IMR-90 (cell line): ENCODE measurements around the gene PLPP1. TPM values are rescaled to one million over a fixed set of nuclear protein-coding genes. Genes with fewer than 3 reads are reported as not detected.

ENCODE experiments used
- ATAC-seq: fragments of 200-7000 bp; cut with Tn5 transposase; 2 replicates; pipeline ENCODE4 v1.9.1; 2020; ENCODE audit warnings: low read depth, mild to moderate bottlenecking, moderate library complexity
- BruUV-seq: library from RNA; stranded (reverse); fragments of 400-500 nt; replicated peaks from 2 replicates; lab custom pipeline; 2021; lab: Mats Ljungman, UMichigan
- CTCF ChIA-PET: fragments of 300-600 bp; formaldehyde crosslinking; extraction: SDS; loops from one replicate; lab custom pipeline; 2021; ENCODE audit warnings: antibody characterized with exemption; lab: Yijun Ruan, JAX
- POLR2A ChIA-PET: fragments of 300-600 bp; sonication (Branson Sonifier 250); formaldehyde crosslinking; loops from one replicate; lab custom pipeline; 2022; ENCODE audit warnings: antibody characterized with exemption; ENCODE audit not compliant: unreplicated experiment; lab: Charles Lee
- DNase-seq: peaks from one replicate; pipeline ENCODE4 v3.0.0; 2013
- H2AFZ ChIP-seq: replicated peaks from 2 replicates; pipeline ENCODE3; 2013; ENCODE audit warnings: low read length, mild to moderate bottlenecking; ENCODE audit not compliant: poor library complexity
- H2AK5ac ChIP-seq: 2 replicates; pipeline ENCODE4 v1.6.1; 2013; ENCODE audit warnings: low read depth, low read length, inconsistent platforms
- H2AK9ac ChIP-seq: replicated peaks from 2 replicates; pipeline ENCODE3; 2013; ENCODE audit warnings: mild to moderate bottlenecking, low read depth, low read length, moderate library complexity; ENCODE audit not compliant: poor library complexity
- H2BK120ac ChIP-seq: 2 replicates; pipeline ENCODE4 v1.6.1; 2013; ENCODE audit warnings: low read depth, low read length, inconsistent platforms
- H2BK15ac ChIP-seq: 3 replicates; pipeline ENCODE4 v1.6.1; 2013; ENCODE audit warnings: low read depth, low read length, inconsistent platforms
- H2BK20ac ChIP-seq: 2 replicates; pipeline ENCODE4 v1.6.1; 2013; ENCODE audit warnings: low read depth, mild to moderate bottlenecking, inconsistent platforms, low read length, moderate library complexity
- H2BK5ac ChIP-seq: 2 replicates; pipeline ENCODE4 v1.6.1; 2013; ENCODE audit warnings: mild to moderate bottlenecking, low read depth, low read length, inconsistent platforms; ENCODE audit not compliant: poor library complexity, severe bottlenecking
- H3K14ac ChIP-seq: replicated peaks from 2 replicates; pipeline ENCODE4 v1.6.1; 2013; ENCODE audit warnings: low read depth, low read length, inconsistent platforms
- H3K18ac ChIP-seq: 2 replicates; pipeline ENCODE4 v1.6.1; 2013; ENCODE audit warnings: low read depth, low read length, control low read depth
- H3K23ac ChIP-seq: 2 replicates; pipeline ENCODE4 v1.6.1; 2013; ENCODE audit warnings: low read depth, low read length, inconsistent platforms
- H3K27ac ChIP-seq: 2 replicates; pipeline ENCODE4 v1.5.1; 2013; ENCODE audit warnings: mild to moderate bottlenecking, control low read depth, low read length; ENCODE audit not compliant: insufficient read depth
- H3K27me3 ChIP-seq: 2 replicates; pipeline ENCODE4 v1.6.1; 2013; ENCODE audit warnings: low read length; ENCODE audit not compliant: control insufficient read depth, insufficient read depth
- H3K36me3 ChIP-seq: 2 replicates; pipeline ENCODE4 v1.6.1; 2013; ENCODE audit warnings: low read length, mixed read lengths; ENCODE audit not compliant: control insufficient read depth, insufficient read depth
- H3K4ac ChIP-seq: 2 replicates; pipeline ENCODE4 v1.6.1; 2013; ENCODE audit warnings: low read depth, low read length, inconsistent platforms
- H3K4me1 ChIP-seq: 2 replicates; pipeline ENCODE4 v1.6.1; 2013; ENCODE audit warnings: low read length, mixed read lengths; ENCODE audit not compliant: control insufficient read depth, insufficient read depth
- H3K4me2 ChIP-seq: 2 replicates; pipeline ENCODE4 v1.6.1; 2013; ENCODE audit warnings: low read depth, mild to moderate bottlenecking, control low read depth, low read length, moderate library complexity
- H3K4me3 ChIP-seq: 2 replicates; pipeline ENCODE4 v1.5.1; 2013; ENCODE audit warnings: low read depth, mild to moderate bottlenecking, control low read depth, low read length, moderate library complexity; ENCODE audit not compliant: insufficient read depth
- H3K56ac ChIP-seq: 2 replicates; pipeline ENCODE4 v1.6.1; 2013; ENCODE audit warnings: low read length, inconsistent platforms; ENCODE audit not compliant: insufficient read depth; ENCODE audit errors: extremely low read depth
- H3K79me1 ChIP-seq, 2 experiments: 2 replicates each; pipeline ENCODE4 v1.6.1; 2013; ENCODE audit warnings: low read length in 2 of 2, inconsistent platforms in 1 of 2, low read depth in 1 of 2
- H3K9ac ChIP-seq: 2 replicates; pipeline ENCODE4 v1.6.1; 2013; ENCODE audit warnings: low read depth, low read length, control low read depth
- H3K9me1 ChIP-seq: 2 replicates; pipeline ENCODE4 v1.6.1; 2013; ENCODE audit warnings: low read length, inconsistent platforms; ENCODE audit not compliant: insufficient read depth
- H3K9me3 ChIP-seq: 2 replicates; pipeline ENCODE4 v1.6.1; 2013; ENCODE audit warnings: low read length; ENCODE audit not compliant: control insufficient read depth, insufficient read depth
- H4K20me1 ChIP-seq: 2 replicates; pipeline ENCODE4 v1.6.1; 2013; ENCODE audit warnings: low read length, inconsistent platforms; ENCODE audit not compliant: insufficient read depth
- H4K5ac ChIP-seq: 2 replicates; pipeline ENCODE4 v1.6.1; 2013; ENCODE audit warnings: mild to moderate bottlenecking, low read depth, low read length, control low read depth
- H4K8ac ChIP-seq, 2 experiments: 2 replicates each; pipeline ENCODE4 v1.6.1; 2013; ENCODE audit warnings: low read depth in 2 of 2, low read length in 2 of 2, control low read depth in 1 of 2, inconsistent platforms in 1 of 2
- H4K91ac ChIP-seq: 2 replicates; pipeline ENCODE4 v1.6.1; 2013; ENCODE audit warnings: low read depth, low read length, inconsistent platforms; ENCODE audit not compliant: insufficient read depth
- BHLHE40 ChIP-seq: fragments of 150-350 bp; IDR thresholded peaks from 2 replicates; pipeline ENCODE4 v1.6.1; 2016; ENCODE audit warnings: mild to moderate bottlenecking, low read depth, low read length
- CEBPB ChIP-seq: IDR thresholded peaks from 2 replicates; pipeline ENCODE4 v1.6.1; 2012; ENCODE audit warnings: low read depth, low read length, improper control_type of control experiment
- CHD1 ChIP-seq: IDR thresholded peaks from 2 replicates; pipeline ENCODE4 v1.6.1; 2012; ENCODE audit warnings: low read depth, low read length, improper control_type of control experiment
- FOS ChIP-seq: fragments of 150-350 bp; IDR thresholded peaks from 2 replicates; pipeline ENCODE4 v1.6.1; 2016; ENCODE audit warnings: low read depth, low read length
- MAFK ChIP-seq: IDR thresholded peaks from 2 replicates; pipeline ENCODE4 v1.6.1; 2012; ENCODE audit warnings: low read depth, low read length, improper control_type of control experiment
- MAZ ChIP-seq: IDR thresholded peaks from 2 replicates; pipeline ENCODE4 v1.6.1; 2012; ENCODE audit warnings: low read depth, mild to moderate bottlenecking, low read length, improper control_type of control experiment, moderate library complexity, borderline replicate concordance
- NFE2L2 ChIP-seq: fragments of 150-350 bp; IDR thresholded peaks from 2 replicates; pipeline ENCODE4 v1.6.1; 2016; ENCODE audit warnings: low read depth, mild to moderate bottlenecking, low read length
- POLR2A ChIP-seq: IDR thresholded peaks from 2 replicates; pipeline ENCODE4 v1.6.1; 2012; ENCODE audit warnings: mild to moderate bottlenecking, low read depth, low read length
- RCOR1 ChIP-seq: IDR thresholded peaks from 2 replicates; pipeline ENCODE4 v1.6.1; 2012; ENCODE audit warnings: mild to moderate bottlenecking, low read length, improper control_type of control experiment; ENCODE audit not compliant: insufficient replicate concordance
- RFX5 ChIP-seq: IDR thresholded peaks from 2 replicates; pipeline ENCODE4 v1.8.0; 2012; ENCODE audit warnings: low read depth, mild to moderate bottlenecking, low read length, moderate library complexity
- SMC3 ChIP-seq: fragments of 150-350 bp; IDR thresholded peaks from 2 replicates; pipeline ENCODE4 v1.6.1; 2016; ENCODE audit warnings: low read depth, mild to moderate bottlenecking, antibody characterized with exemption, low read length, moderate library complexity
- WGBS, 2 experiments: methylation state at CpG; one replicate each; pipeline versions ENCODE4 v1.1.5 to v1.1.7; 2013; ENCODE audit warnings: missing lambda C conversion rate in 2 of 2; ENCODE audit not compliant: insufficient read length in 1 of 2; ENCODE audit errors: extremely low coverage in 2 of 2; 5-methylcytosine and 5-hydroxymethylcytosine counted together
- dilution Hi-C: fragments of 300-500 bp; cut with HindIII; formaldehyde crosslinking; loops from one replicate; pipeline ENCODE4 v1.14.3; 2018; ENCODE audit warnings: low sequenced_read_pairs; ENCODE audit not compliant: unreplicated experiment
- in situ Hi-C: fragments of 300-500 bp; cut with MboI; formaldehyde crosslinking; loops from 3 replicates; pipeline ENCODE4 v1.14.3; 2019; ENCODE audit warnings: low sequenced_read_pairs, inconsistent platforms, mixed read lengths
- intact Hi-C: fragments of 100-400 bp; cut with micrococcal nuclease; formaldehyde crosslinking; loops from 2 replicates; pipeline ENCODE4 v1.10.0; 2022
- polyA plus RNA-seq, 3 experiments: library from polyadenylated mRNA; depleted of rRNA; stranded (reverse); fragments of >200 nt; gene quantifications; 2 replicates each; pipeline ENCODE4 v1.2.3, GENCODE V29; 2012; ENCODE audit warnings: low replicate concordance in 1 of 3
- total RNA-seq: library from RNA; depleted of rRNA; stranded (reverse); fragments of >200 nt; gene quantifications from 2 replicates; pipeline ENCODE4 v1.2.3, GENCODE V29; 2012
- TF ChIP-seq, protein P1 (sequence below): fragments of 150-350 bp; IDR thresholded peaks from 2 replicates; pipeline ENCODE4 v1.6.1; 2016; ENCODE audit warnings: low read depth, mild to moderate bottlenecking, low read length, moderate library complexity, borderline replicate concordance

The PLPP1 gene
- total and polyA plus RNA-seq, 2 of the 4 experiments (the other 2 are of a cell fraction) = 19.2 to 21.3 TPM

GRCh38 chr5:55409775-55410174 is 125.0 kb downstream of the PLPP1 start:
- intact Hi-C loops (loop anchor here (5.0 kb wide), 1 partner anchor 513 kb away; no protein-coding TSS in a partner anchor), dilution Hi-C loops (no loop called here), in situ Hi-C loops (loop anchor here (5.0 kb wide), 1 partner anchor 273 kb away; no protein-coding TSS in a partner anchor)
- H3K79me1 ChIP-seq = peaks cover 2 to 3% of the 10 kb centered on the region in 2 experiments; a peak in 1 of 4 replicates
- no peaks in the 10 kb centered on the region for H3K9me3 ChIP-seq
- no peak overlapping the region for H3K4ac ChIP-seq
- H3K27ac ChIP-seq = no peak overlapping the region
- H2BK120ac ChIP-seq = no peak overlapping the region
- no peak overlapping the region for H4K8ac ChIP-seq
- DNase-seq (no peak), ATAC-seq (no peak)
- H3K14ac ChIP-seq = no peak overlapping the region
- ChIA-PET POLR2A (no interaction called here), CTCF (interaction anchor here (0.9 to 1.6 kb wide), 2 partner anchors 12 to 282 kb away, joined by 3 to 5 read pairs; no protein-coding TSS in a partner anchor)
- WGBS, 2 experiments = no CpG with 5 or more reads among the region's 1 CpG
- no TSS peak for BruUV-seq
- H2BK20ac ChIP-seq = no peak overlapping the region
- H3K18ac ChIP-seq = no peak overlapping the region
- H3K56ac ChIP-seq = no peak overlapping the region
- H2AK9ac ChIP-seq = no peak overlapping the region
- H3K23ac ChIP-seq = no peak overlapping the region
- no peak overlapping the region for H2BK5ac ChIP-seq
- no peak overlapping the region for H4K5ac ChIP-seq
- peaks cover 11% of the 10 kb centered on the region for H3K36me3 ChIP-seq
- H3K27me3 ChIP-seq = no peaks in the 10 kb centered on the region
- H3K9me1 ChIP-seq = no peaks in the 10 kb centered on the region
- H2BK15ac ChIP-seq = no peak overlapping the region
- no peak overlapping the region for H3K4me2 ChIP-seq
- no peak overlapping the region for H2AK5ac ChIP-seq
- H2AFZ ChIP-seq = no peak overlapping the region
- no peak overlapping the region for H3K9ac ChIP-seq
- no peaks in the 10 kb centered on the region for H4K20me1 ChIP-seq
- 0 out of 2 replicates have a peak, but pooled peaks cover 2% of the 10 kb centered on the region for H3K4me1 ChIP-seq
- H4K91ac ChIP-seq = no peak overlapping the region
- TF ChIP-seq POLR2A = no peak
- TF ChIP-seq RFX5 = no peak
- TF ChIP-seq RCOR1 = no peak
- no peak for TF ChIP-seq MAZ
- TF ChIP-seq, protein P1, sequence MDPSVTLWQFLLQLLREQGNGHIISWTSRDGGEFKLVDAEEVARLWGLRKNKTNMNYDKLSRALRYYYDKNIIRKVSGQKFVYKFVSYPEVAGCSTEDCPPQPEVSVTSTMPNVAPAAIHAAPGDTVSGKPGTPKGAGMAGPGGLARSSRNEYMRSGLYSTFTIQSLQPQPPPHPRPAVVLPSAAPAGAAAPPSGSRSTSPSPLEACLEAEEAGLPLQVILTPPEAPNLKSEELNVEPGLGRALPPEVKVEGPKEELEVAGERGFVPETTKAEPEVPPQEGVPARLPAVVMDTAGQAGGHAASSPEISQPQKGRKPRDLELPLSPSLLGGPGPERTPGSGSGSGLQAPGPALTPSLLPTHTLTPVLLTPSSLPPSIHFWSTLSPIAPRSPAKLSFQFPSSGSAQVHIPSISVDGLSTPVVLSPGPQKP = no peak
- TF ChIP-seq FOS = no peak
- no peak for TF ChIP-seq MAFK
- TF ChIP-seq NFE2L2 = no peak
- no peak for TF ChIP-seq CHD1
- no peak for TF ChIP-seq SMC3
- TF ChIP-seq BHLHE40 = no peak
- TF ChIP-seq CEBPB = no peak
- no peak overlapping the region for H3K4me3 ChIP-seq
